Mesenchymal stem cell (in vitro differentiated cells and primary cell): Measurements from ENCODE around the gene FBXW11.

ENCODE experiments used
- DNase-seq: peaks from one replicate; pipeline ENCODE4 v3.0.0-alpha.2; 2013
- H2AFZ ChIP-seq: one replicate; pipeline ENCODE4 v1.6.1; 2013; ENCODE audit warnings: low read depth, mild to moderate bottlenecking, control low read depth, inconsistent platforms, low read length, moderate library complexity
- H2AK5ac ChIP-seq: 2 replicates; pipeline ENCODE4 v1.6.1; 2013; ENCODE audit warnings: low read length, moderate library complexity, mild to moderate bottlenecking, inconsistent platforms; ENCODE audit not compliant: severe bottlenecking
- H2BK120ac ChIP-seq: one replicate; pipeline ENCODE4 v1.6.1; 2013; ENCODE audit warnings: low read depth, mild to moderate bottlenecking, inconsistent platforms, low read length, moderate library complexity
- H2BK12ac ChIP-seq, 2 experiments: one replicate each; pipeline ENCODE4 v1.6.1; 2013; ENCODE audit warnings: inconsistent platforms in 2 of 2, low read length in 2 of 2, mild to moderate bottlenecking in 2 of 2, moderate library complexity in 2 of 2, control low read depth in 1 of 2
- H2BK15ac ChIP-seq: one replicate; pipeline ENCODE4 v1.6.1; 2013; ENCODE audit warnings: mild to moderate bottlenecking, low read depth, inconsistent platforms; ENCODE audit not compliant: poor library complexity, severe bottlenecking
- H2BK5ac ChIP-seq: 2 replicates; pipeline ENCODE4 v1.6.1; 2013; ENCODE audit warnings: low read depth, mild to moderate bottlenecking, low read length, control low read depth, inconsistent platforms; ENCODE audit not compliant: poor library complexity, severe bottlenecking
- H3K14ac ChIP-seq, 2 experiments: one replicate each; pipeline ENCODE4 v1.6.1; 2013; ENCODE audit warnings: inconsistent platforms in 2 of 2, low read length in 2 of 2, control low read depth in 1 of 2, mild to moderate bottlenecking in 1 of 2, moderate library complexity in 1 of 2
- H3K18ac ChIP-seq, 2 experiments: one replicate each; pipeline ENCODE4 v1.6.1; 2013; ENCODE audit warnings: inconsistent platforms in 2 of 2, low read length in 2 of 2, control low read depth in 1 of 2, low read depth in 1 of 2, mild to moderate bottlenecking in 1 of 2
- H3K23ac ChIP-seq, 2 experiments: one replicate each; pipeline ENCODE4 v1.6.1; 2013; ENCODE audit warnings: inconsistent platforms in 2 of 2, low read length in 2 of 2, mild to moderate bottlenecking in 2 of 2, moderate library complexity in 2 of 2, control low read depth in 1 of 2
- H3K27ac ChIP-seq: 2 replicates; pipeline ENCODE4 v1.5.1; 2013; ENCODE audit warnings: mild to moderate bottlenecking, moderate library complexity, low read length, control low read depth, inconsistent platforms; ENCODE audit not compliant: poor library complexity, severe bottlenecking
- H3K27me3 ChIP-seq, 2 experiments: 2 replicates each; pipeline versions ENCODE4 v1.6.1 to v1.7.0; 2013; ENCODE audit warnings: low read length in 2 of 2, mild to moderate bottlenecking in 2 of 2, moderate library complexity in 2 of 2, control low read depth in 1 of 2, inconsistent platforms in 1 of 2; ENCODE audit not compliant: control insufficient read depth in 1 of 2, insufficient read depth in 1 of 2
- H3K36me3 ChIP-seq, 2 experiments: 2 replicates each; pipeline versions ENCODE4 v1.6.1 to v1.7.0; 2013; ENCODE audit warnings: low read length in 2 of 2, control low read depth in 1 of 2, inconsistent platforms in 1 of 2, low read depth in 1 of 2, mild to moderate bottlenecking in 1 of 2; ENCODE audit not compliant: insufficient read depth in 2 of 2, control insufficient read depth in 1 of 2
- H3K4ac ChIP-seq, 2 experiments: one replicate each; pipeline ENCODE4 v1.6.1; 2013; ENCODE audit warnings: inconsistent platforms in 2 of 2, low read length in 2 of 2, mild to moderate bottlenecking in 2 of 2, moderate library complexity in 2 of 2, control low read depth in 1 of 2, low read depth in 1 of 2
- H3K4me1 ChIP-seq: 2 replicates; pipeline ENCODE4 v1.6.1; 2013; ENCODE audit warnings: low read depth, low read length, control low read depth; ENCODE audit not compliant: control insufficient read depth, insufficient read depth
- H3K4me2 ChIP-seq: 2 replicates; pipeline ENCODE4 v1.6.1; 2013; ENCODE audit warnings: low read length, mild to moderate bottlenecking, inconsistent platforms; ENCODE audit not compliant: poor library complexity, severe bottlenecking
- H3K4me3 ChIP-seq, 2 experiments: 2 replicates each; pipeline versions ENCODE4 v1.5.1 to v1.7.0; 2013; ENCODE audit warnings: low read length in 2 of 2, mild to moderate bottlenecking in 2 of 2, control low read depth in 1 of 2, low read depth in 1 of 2; ENCODE audit not compliant: insufficient read depth in 1 of 2
- H3K79me1 ChIP-seq: replicated peaks from 2 replicates; pipeline ENCODE4 v1.6.1; 2013; ENCODE audit warnings: mild to moderate bottlenecking, control low read depth, low read length, inconsistent platforms; ENCODE audit not compliant: poor library complexity, severe bottlenecking
- H3K9ac ChIP-seq: 2 replicates; pipeline ENCODE4 v1.7.0; 2013; ENCODE audit warnings: mild to moderate bottlenecking, low read length, moderate library complexity
- H3K9me3 ChIP-seq: 2 replicates; pipeline ENCODE4 v1.7.0; 2013; ENCODE audit warnings: mild to moderate bottlenecking, low read length; ENCODE audit not compliant: control insufficient read depth
- H4K8ac ChIP-seq: one replicate; pipeline ENCODE4 v1.6.1; 2013; ENCODE audit warnings: inconsistent platforms, mild to moderate bottlenecking, low read length, moderate library complexity
- H4K91ac ChIP-seq: one replicate; pipeline ENCODE4 v1.6.1; 2013; ENCODE audit warnings: mild to moderate bottlenecking, low read length, inconsistent platforms
- WGBS: methylation state at CpG from one replicate; pipeline ENCODE4 v1.1.7; 2013; ENCODE audit warnings: mixed read lengths; 5-methylcytosine and 5-hydroxymethylcytosine counted together

The FBXW11 gene

DNA sequence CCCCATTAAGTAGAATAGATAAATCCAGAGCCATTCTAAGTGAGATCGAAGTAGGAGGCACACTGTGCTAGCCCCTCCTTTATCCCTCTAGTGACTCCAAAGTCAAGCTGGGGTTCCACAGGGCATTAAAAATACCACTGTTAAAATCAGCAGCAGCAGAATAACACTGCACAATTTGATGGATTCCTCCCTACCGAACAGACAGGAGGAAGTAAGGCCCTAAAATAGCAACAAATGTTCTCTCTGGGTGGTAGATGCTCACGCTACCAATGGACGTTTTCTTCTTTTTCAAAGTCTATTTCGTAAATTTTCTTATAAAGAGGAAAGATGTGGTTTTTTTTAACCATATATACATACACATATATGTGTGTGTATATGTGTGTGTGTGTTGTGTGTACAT lies 54.4 kb downstream of the FBXW11 start:
- Histone ChIP-seq H3K9ac (no peak overlapping the region), H3K79me1 (peaks cover 6% of the 10 kb centered on the region), H3K27ac (no peak overlapping the region), H4K91ac (no peak overlapping the region), H2BK5ac (no peak overlapping the region), H3K4me3 (no peak overlapping the region), H2BK120ac (no peak overlapping the region), H4K8ac (no peak overlapping the region), H3K4me2 (no peak overlapping the region), H3K36me3 (no peaks in the 10 kb centered on the region), H2AFZ (no peak overlapping the region), H2BK12ac (no peak overlapping the region), H2AK5ac (no peak overlapping the region), H3K9me3 (no peaks in the 10 kb centered on the region), H3K23ac (no peak overlapping the region), H3K14ac (no peak overlapping the region), H2BK15ac (no peak overlapping the region), H3K18ac (no peak overlapping the region), H3K4ac (no peak overlapping the region), H3K4me1 (peaks cover 3% of the 10 kb centered on the region), H3K27me3 (no peaks in the 10 kb centered on the region)
- DNase-seq, result no peak
- WGBS, result 73% methylated on average over 2 of the region's 5 CpGs

DNA sequence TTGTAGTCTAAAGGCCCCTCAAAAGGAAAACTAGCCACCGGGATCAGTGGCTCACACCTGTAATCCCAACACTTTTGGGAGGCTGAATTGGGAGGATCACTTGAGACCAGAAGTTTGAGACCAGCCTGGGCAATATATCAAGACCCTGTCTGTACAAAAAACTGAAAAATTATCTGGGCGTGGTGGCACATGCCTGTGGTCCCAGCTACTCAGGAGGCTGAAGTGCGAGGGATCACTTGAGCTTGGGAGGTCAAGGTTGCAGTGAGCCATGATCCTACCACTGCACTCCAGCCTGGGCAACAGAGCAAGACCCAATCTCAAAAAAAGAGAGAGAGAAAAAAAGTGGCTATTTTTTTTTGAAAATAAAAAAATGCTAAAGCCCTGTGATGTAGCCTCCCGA lies 55.2 kb downstream of the FBXW11 start:
- Histone ChIP-seq H3K36me3 (no peaks in the 10 kb centered on the region), H3K27ac (no peak overlapping the region), H2BK5ac (no peak overlapping the region), H2BK120ac (no peak overlapping the region), H3K79me1 (peaks cover 4% of the 10 kb centered on the region), H3K4me2 (no peak overlapping the region), H3K4me3 (no peak overlapping the region), H2BK12ac (no peak overlapping the region), H3K18ac (no peak overlapping the region), H3K9me3 (no peaks in the 10 kb centered on the region), H3K23ac (no peak overlapping the region), H4K91ac (no peak overlapping the region), H2BK15ac (no peak overlapping the region), H3K9ac (no peak overlapping the region), H2AFZ (no peak overlapping the region), H3K4ac (no peak overlapping the region), H2AK5ac (no peak overlapping the region), H3K14ac (no peak overlapping the region), H4K8ac (no peak overlapping the region), H3K4me1 (peaks cover 3% of the 10 kb centered on the region), H3K27me3 (no peaks in the 10 kb centered on the region)
- WGBS, result 75% methylated on average over 4 of the region's 4 CpGs
- DNase-seq, result no peak

DNA sequence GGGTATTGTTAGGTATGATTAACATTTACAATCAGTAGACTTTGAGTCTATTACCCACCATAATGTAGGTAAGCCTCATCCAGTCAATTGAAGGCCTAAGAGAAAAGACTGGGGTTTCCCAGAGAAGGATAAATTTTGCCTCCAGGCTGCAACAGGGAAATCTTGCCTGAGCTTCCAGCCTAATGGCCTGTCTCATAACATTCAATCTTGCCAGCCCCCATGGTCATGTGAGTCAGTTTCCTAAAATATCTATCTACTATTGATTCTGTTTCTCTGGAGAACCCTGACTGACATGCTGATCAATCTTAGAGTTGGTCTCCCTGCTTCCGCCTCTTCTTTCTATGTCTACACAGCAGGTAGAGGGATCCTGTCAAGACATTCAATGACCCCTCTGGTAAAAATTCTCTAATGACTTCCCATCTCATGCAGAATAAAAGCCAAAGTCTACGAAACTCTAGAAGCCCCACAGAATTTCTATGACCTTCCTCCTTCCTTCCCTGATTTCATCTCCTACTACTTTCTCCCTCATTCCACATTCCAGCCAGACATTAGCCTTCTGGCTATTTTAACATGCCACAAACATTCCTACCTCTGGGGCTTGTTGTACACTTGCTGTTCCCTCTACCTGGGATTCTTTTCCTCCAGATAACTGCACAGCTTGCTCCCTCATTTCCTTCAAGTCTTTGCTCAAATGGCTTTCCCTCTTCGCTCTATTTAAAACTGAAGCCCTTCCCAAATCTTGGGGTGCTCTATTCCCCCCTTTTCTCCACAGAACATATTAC lies 60.2 kb downstream of the FBXW11 start:
- Histone ChIP-seq H3K4me1 (peaks cover 4% of the 10 kb centered on the region), H3K27ac (no peak overlapping the region), H3K79me1 (peaks cover 9% of the 10 kb centered on the region), H2BK5ac (no peak overlapping the region), H2AK5ac (peak overlapping the region; percentile 85), H2BK120ac (no peak overlapping the region), H3K4me2 (no peak overlapping the region), H2BK12ac (no peak overlapping the region), H3K14ac (no peak overlapping the region), H2BK15ac (no peak overlapping the region), H4K91ac (no peak overlapping the region), H3K4ac (no peak overlapping the region), H3K36me3 (no peaks in the 10 kb centered on the region), H3K18ac (no peak overlapping the region), H3K27me3 (no peaks in the 10 kb centered on the region), H3K23ac (no peak overlapping the region), H3K9ac (no peak overlapping the region), H3K4me3 (no peak overlapping the region), H3K9me3 (no peaks in the 10 kb centered on the region), H4K8ac (no peak overlapping the region), H2AFZ (no peak overlapping the region)
- DNase-seq, result no peak
- WGBS, result 97% methylated on average over 3 of the region's 3 CpGs

DNA sequence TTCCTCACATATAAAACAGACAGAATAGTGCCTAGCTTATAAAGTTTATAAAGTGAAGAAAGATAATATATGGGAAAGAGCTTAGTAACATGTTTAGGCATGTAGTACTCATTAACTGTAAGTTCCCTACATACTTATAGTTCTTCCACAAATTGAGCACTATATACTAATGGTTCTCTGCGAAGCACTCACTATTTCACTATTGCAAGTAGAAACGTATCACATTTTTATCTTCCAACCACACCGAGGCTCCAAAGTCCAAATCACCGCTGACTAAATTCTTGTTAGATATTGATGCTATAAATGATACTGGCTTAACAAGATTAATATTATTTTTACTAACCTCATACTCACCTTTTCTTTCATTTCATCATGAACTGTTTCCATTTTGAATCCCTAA lies 61.0 kb downstream of the FBXW11 start:
- Histone ChIP-seq H2BK5ac (no peak overlapping the region), H2BK120ac (no peak overlapping the region), H3K4me1 (peaks cover 5% of the 10 kb centered on the region), H2AK5ac (no peak overlapping the region), H3K36me3 (no peaks in the 10 kb centered on the region), H3K79me1 (peaks cover 9% of the 10 kb centered on the region), H3K18ac (no peak overlapping the region), H4K91ac (no peak overlapping the region), H3K27ac (no peak overlapping the region), H4K8ac (no peak overlapping the region), H2BK12ac (no peak overlapping the region), H2BK15ac (no peak overlapping the region), H3K4ac (no peak overlapping the region), H3K4me2 (no peak overlapping the region), H3K23ac (no peak overlapping the region), H2AFZ (no peak overlapping the region), H3K9ac (no peak overlapping the region), H3K4me3 (peak overlapping the region in 1 of 2 experiments; percentile 3), H3K14ac (no peak overlapping the region), H3K9me3 (no peaks in the 10 kb centered on the region), H3K27me3 (no peaks in the 10 kb centered on the region)
- 88% methylated on average over 1 of the region's 4 CpGs for WGBS
- no peak for DNase-seq
